IMR-90 (cell line): ENCODE results near the gene ZAP70. TPM values are rescaled to one million over a fixed set of nuclear protein-coding genes. Genes with fewer than 3 reads are reported as not detected.

Experiments used
- ATAC-seq: fragments of 200-7000 bp; cut with Tn5 transposase; 2 replicates; pipeline ENCODE4 v1.9.1; 2020; ENCODE audit warnings: low read depth, mild to moderate bottlenecking, moderate library complexity
- BruUV-seq: library from RNA; stranded (reverse); fragments of 400-500 nt; replicated peaks from 2 replicates; lab custom pipeline; 2021; lab: Mats Ljungman, UMichigan
- CTCF ChIA-PET: fragments of 300-600 bp; formaldehyde crosslinking; extraction: SDS; loops from one replicate; lab custom pipeline; 2021; ENCODE audit warnings: antibody characterized with exemption; lab: Yijun Ruan, JAX
- POLR2A ChIA-PET: fragments of 300-600 bp; sonication (Branson Sonifier 250); formaldehyde crosslinking; loops from one replicate; lab custom pipeline; 2022; ENCODE audit warnings: antibody characterized with exemption; ENCODE audit not compliant: unreplicated experiment; lab: Charles Lee
- DNase-seq: peaks from one replicate; pipeline ENCODE4 v3.0.0; 2013
- H2AFZ ChIP-seq: replicated peaks from 2 replicates; pipeline ENCODE3; 2013; ENCODE audit warnings: low read length, mild to moderate bottlenecking; ENCODE audit not compliant: poor library complexity
- H2AK5ac ChIP-seq: 2 replicates; pipeline ENCODE4 v1.6.1; 2013; ENCODE audit warnings: low read depth, low read length, inconsistent platforms
- H2AK9ac ChIP-seq: replicated peaks from 2 replicates; pipeline ENCODE3; 2013; ENCODE audit warnings: mild to moderate bottlenecking, low read depth, low read length, moderate library complexity; ENCODE audit not compliant: poor library complexity
- H2BK120ac ChIP-seq: 2 replicates; pipeline ENCODE4 v1.6.1; 2013; ENCODE audit warnings: low read depth, low read length, inconsistent platforms
- H2BK15ac ChIP-seq: 3 replicates; pipeline ENCODE4 v1.6.1; 2013; ENCODE audit warnings: low read depth, low read length, inconsistent platforms
- H2BK20ac ChIP-seq: 2 replicates; pipeline ENCODE4 v1.6.1; 2013; ENCODE audit warnings: low read depth, mild to moderate bottlenecking, inconsistent platforms, low read length, moderate library complexity
- H2BK5ac ChIP-seq: 2 replicates; pipeline ENCODE4 v1.6.1; 2013; ENCODE audit warnings: mild to moderate bottlenecking, low read depth, low read length, inconsistent platforms; ENCODE audit not compliant: poor library complexity, severe bottlenecking
- H3K14ac ChIP-seq: replicated peaks from 2 replicates; pipeline ENCODE4 v1.6.1; 2013; ENCODE audit warnings: low read depth, low read length, inconsistent platforms
- H3K18ac ChIP-seq: 2 replicates; pipeline ENCODE4 v1.6.1; 2013; ENCODE audit warnings: low read depth, low read length, control low read depth
- H3K23ac ChIP-seq: 2 replicates; pipeline ENCODE4 v1.6.1; 2013; ENCODE audit warnings: low read depth, low read length, inconsistent platforms
- H3K27ac ChIP-seq: 2 replicates; pipeline ENCODE4 v1.5.1; 2013; ENCODE audit warnings: mild to moderate bottlenecking, control low read depth, low read length; ENCODE audit not compliant: insufficient read depth
- H3K27me3 ChIP-seq: 2 replicates; pipeline ENCODE4 v1.6.1; 2013; ENCODE audit warnings: low read length; ENCODE audit not compliant: control insufficient read depth, insufficient read depth
- H3K36me3 ChIP-seq: 2 replicates; pipeline ENCODE4 v1.6.1; 2013; ENCODE audit warnings: low read length, mixed read lengths; ENCODE audit not compliant: control insufficient read depth, insufficient read depth
- H3K4ac ChIP-seq: 2 replicates; pipeline ENCODE4 v1.6.1; 2013; ENCODE audit warnings: low read depth, low read length, inconsistent platforms
- H3K4me1 ChIP-seq: 2 replicates; pipeline ENCODE4 v1.6.1; 2013; ENCODE audit warnings: low read length, mixed read lengths; ENCODE audit not compliant: control insufficient read depth, insufficient read depth
- H3K4me2 ChIP-seq: 2 replicates; pipeline ENCODE4 v1.6.1; 2013; ENCODE audit warnings: low read depth, mild to moderate bottlenecking, control low read depth, low read length, moderate library complexity
- H3K4me3 ChIP-seq: 2 replicates; pipeline ENCODE4 v1.5.1; 2013; ENCODE audit warnings: low read depth, mild to moderate bottlenecking, control low read depth, low read length, moderate library complexity; ENCODE audit not compliant: insufficient read depth
- H3K56ac ChIP-seq: 2 replicates; pipeline ENCODE4 v1.6.1; 2013; ENCODE audit warnings: low read length, inconsistent platforms; ENCODE audit not compliant: insufficient read depth; ENCODE audit errors: extremely low read depth
- H3K79me1 ChIP-seq, 2 experiments: 2 replicates each; pipeline ENCODE4 v1.6.1; 2013; ENCODE audit warnings: low read length in 2 of 2, inconsistent platforms in 1 of 2, low read depth in 1 of 2
- H3K9ac ChIP-seq: 2 replicates; pipeline ENCODE4 v1.6.1; 2013; ENCODE audit warnings: low read depth, low read length, control low read depth
- H3K9me1 ChIP-seq: 2 replicates; pipeline ENCODE4 v1.6.1; 2013; ENCODE audit warnings: low read length, inconsistent platforms; ENCODE audit not compliant: insufficient read depth
- H3K9me3 ChIP-seq: 2 replicates; pipeline ENCODE4 v1.6.1; 2013; ENCODE audit warnings: low read length; ENCODE audit not compliant: control insufficient read depth, insufficient read depth
- H4K20me1 ChIP-seq: 2 replicates; pipeline ENCODE4 v1.6.1; 2013; ENCODE audit warnings: low read length, inconsistent platforms; ENCODE audit not compliant: insufficient read depth
- H4K5ac ChIP-seq: 2 replicates; pipeline ENCODE4 v1.6.1; 2013; ENCODE audit warnings: mild to moderate bottlenecking, low read depth, low read length, control low read depth
- H4K8ac ChIP-seq, 2 experiments: 2 replicates each; pipeline ENCODE4 v1.6.1; 2013; ENCODE audit warnings: low read depth in 2 of 2, low read length in 2 of 2, control low read depth in 1 of 2, inconsistent platforms in 1 of 2
- H4K91ac ChIP-seq: 2 replicates; pipeline ENCODE4 v1.6.1; 2013; ENCODE audit warnings: low read depth, low read length, inconsistent platforms; ENCODE audit not compliant: insufficient read depth
- BHLHE40 ChIP-seq: fragments of 150-350 bp; IDR thresholded peaks from 2 replicates; pipeline ENCODE4 v1.6.1; 2016; ENCODE audit warnings: mild to moderate bottlenecking, low read depth, low read length
- CEBPB ChIP-seq: IDR thresholded peaks from 2 replicates; pipeline ENCODE4 v1.6.1; 2012; ENCODE audit warnings: low read depth, low read length, improper control_type of control experiment
- ELK1 ChIP-seq: fragments of 150-350 bp; IDR thresholded peaks from 2 replicates; pipeline ENCODE4 v1.6.1; 2016; ENCODE audit warnings: low read depth, mild to moderate bottlenecking, low read length, moderate library complexity, borderline replicate concordance
- FOS ChIP-seq: fragments of 150-350 bp; IDR thresholded peaks from 2 replicates; pipeline ENCODE4 v1.6.1; 2016; ENCODE audit warnings: low read depth, low read length
- MAFK ChIP-seq: IDR thresholded peaks from 2 replicates; pipeline ENCODE4 v1.6.1; 2012; ENCODE audit warnings: low read depth, low read length, improper control_type of control experiment
- MAZ ChIP-seq: IDR thresholded peaks from 2 replicates; pipeline ENCODE4 v1.6.1; 2012; ENCODE audit warnings: low read depth, mild to moderate bottlenecking, low read length, improper control_type of control experiment, moderate library complexity, borderline replicate concordance
- MXI1 ChIP-seq: IDR thresholded peaks from 2 replicates; pipeline ENCODE4 v1.6.1; 2012; ENCODE audit warnings: low read depth, mild to moderate bottlenecking, low read length, moderate library complexity, borderline replicate concordance
- NFE2L2 ChIP-seq: fragments of 150-350 bp; IDR thresholded peaks from 2 replicates; pipeline ENCODE4 v1.6.1; 2016; ENCODE audit warnings: low read depth, mild to moderate bottlenecking, low read length
- POLR2A ChIP-seq: IDR thresholded peaks from 2 replicates; pipeline ENCODE4 v1.6.1; 2012; ENCODE audit warnings: mild to moderate bottlenecking, low read depth, low read length
- RCOR1 ChIP-seq: IDR thresholded peaks from 2 replicates; pipeline ENCODE4 v1.6.1; 2012; ENCODE audit warnings: mild to moderate bottlenecking, low read length, improper control_type of control experiment; ENCODE audit not compliant: insufficient replicate concordance
- RFX5 ChIP-seq: IDR thresholded peaks from 2 replicates; pipeline ENCODE4 v1.8.0; 2012; ENCODE audit warnings: low read depth, mild to moderate bottlenecking, low read length, moderate library complexity
- SMC3 ChIP-seq: fragments of 150-350 bp; IDR thresholded peaks from 2 replicates; pipeline ENCODE4 v1.6.1; 2016; ENCODE audit warnings: low read depth, mild to moderate bottlenecking, antibody characterized with exemption, low read length, moderate library complexity
- WGBS, 2 experiments: methylation state at CpG; one replicate each; pipeline versions ENCODE4 v1.1.5 to v1.1.7; 2013; ENCODE audit warnings: missing lambda C conversion rate in 2 of 2; ENCODE audit not compliant: insufficient read length in 1 of 2; ENCODE audit errors: extremely low coverage in 2 of 2; 5-methylcytosine and 5-hydroxymethylcytosine counted together
- dilution Hi-C: fragments of 300-500 bp; cut with HindIII; formaldehyde crosslinking; loops from one replicate; pipeline ENCODE4 v1.14.3; 2018; ENCODE audit warnings: low sequenced_read_pairs; ENCODE audit not compliant: unreplicated experiment
- in situ Hi-C: fragments of 300-500 bp; cut with MboI; formaldehyde crosslinking; loops from 3 replicates; pipeline ENCODE4 v1.14.3; 2019; ENCODE audit warnings: low sequenced_read_pairs, inconsistent platforms, mixed read lengths
- intact Hi-C: fragments of 100-400 bp; cut with micrococcal nuclease; formaldehyde crosslinking; loops from 2 replicates; pipeline ENCODE4 v1.10.0; 2022
- polyA plus RNA-seq, 3 experiments: library from polyadenylated mRNA; depleted of rRNA; stranded (reverse); fragments of >200 nt; gene quantifications; 2 replicates each; pipeline ENCODE4 v1.2.3, GENCODE V29; 2012; ENCODE audit warnings: low replicate concordance in 1 of 3
- total RNA-seq: library from RNA; depleted of rRNA; stranded (reverse); fragments of >200 nt; gene quantifications from 2 replicates; pipeline ENCODE4 v1.2.3, GENCODE V29; 2012
- TF ChIP-seq, protein P1 (sequence below): fragments of 150-350 bp; IDR thresholded peaks from 2 replicates; pipeline ENCODE4 v1.6.1; 2017; ENCODE audit warnings: mild to moderate bottlenecking, antibody characterized with exemption, low read length, low read depth
- TF ChIP-seq, protein P2 (sequence below): conservative IDR thresholded peaks from 2 replicates; pipeline ENCODE4 v1.5.1; 2012; ENCODE audit warnings: mild to moderate bottlenecking, low read depth, low read length, improper control_type of control experiment

Gene ZAP70
- total and polyA plus RNA-seq, 2 of the 4 experiments (the other 2 are of a cell fraction) = under 0.01 to 0.09 TPM

GRCh38 chr2:97737421-97738178, 24.2 kb downstream of the ZAP70 start:
- Histone ChIP-seq H3K23ac (no peak overlapping the region), H3K27ac (no peak overlapping the region), H4K5ac (no peak overlapping the region), H2AFZ (no peak overlapping the region), H3K36me3 (no peaks in the 10 kb centered on the region), H4K8ac (no peak overlapping the region), H3K4me2 (no peak overlapping the region), H3K9me1 (no peaks in the 10 kb centered on the region), H3K18ac (no peak overlapping the region), H3K4ac (no peak overlapping the region), H2AK5ac (no peak overlapping the region), H2BK120ac (no peak overlapping the region), H3K9ac (no peak overlapping the region), H3K4me1 (no peaks in the 10 kb centered on the region), H4K91ac (no peak overlapping the region), H3K4me3 (no peak overlapping the region), H2BK15ac (no peak overlapping the region), H3K79me1 (no peaks in the 10 kb centered on the region), H2AK9ac (no peak overlapping the region), H3K14ac (no peak overlapping the region), H3K56ac (no peak overlapping the region), H2BK5ac (no peak overlapping the region), H2BK20ac (no peak overlapping the region), H3K27me3 (no peaks in the 10 kb centered on the region; the same call in 1 of the 2 replicates), H4K20me1 (no peaks in the 10 kb centered on the region), H3K9me3 (no peaks in the 10 kb centered on the region)
- in situ Hi-C loops (no loop called here), dilution Hi-C loops (no loop called here), intact Hi-C loops (no loop called here)
- ChIA-PET POLR2A (no interaction called here), CTCF (interaction anchor here (0.6 kb wide), 1 partner anchor 16 kb away, joined by 4 read pairs; no protein-coding TSS in a partner anchor)
- no peak for TF ChIP-seq MAZ
- TF ChIP-seq RFX5 = no peak
- no peak for TF ChIP-seq ELK1
- no peak for TF ChIP-seq SMC3
- TF ChIP-seq FOS = no peak
- TF ChIP-seq CEBPB = no peak
- no peak for TF ChIP-seq MAFK
- no peak for TF ChIP-seq BHLHE40
- no peak for TF ChIP-seq RCOR1
- TF ChIP-seq, protein P1, sequence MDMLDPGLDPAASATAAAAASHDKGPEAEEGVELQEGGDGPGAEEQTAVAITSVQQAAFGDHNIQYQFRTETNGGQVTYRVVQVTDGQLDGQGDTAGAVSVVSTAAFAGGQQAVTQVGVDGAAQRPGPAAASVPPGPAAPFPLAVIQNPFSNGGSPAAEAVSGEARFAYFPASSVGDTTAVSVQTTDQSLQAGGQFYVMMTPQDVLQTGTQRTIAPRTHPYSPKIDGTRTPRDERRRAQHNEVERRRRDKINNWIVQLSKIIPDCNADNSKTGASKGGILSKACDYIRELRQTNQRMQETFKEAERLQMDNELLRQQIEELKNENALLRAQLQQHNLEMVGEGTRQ = no peak
- TF ChIP-seq MXI1 = no peak
- TF ChIP-seq NFE2L2 = no peak
- TF ChIP-seq, protein P2, sequence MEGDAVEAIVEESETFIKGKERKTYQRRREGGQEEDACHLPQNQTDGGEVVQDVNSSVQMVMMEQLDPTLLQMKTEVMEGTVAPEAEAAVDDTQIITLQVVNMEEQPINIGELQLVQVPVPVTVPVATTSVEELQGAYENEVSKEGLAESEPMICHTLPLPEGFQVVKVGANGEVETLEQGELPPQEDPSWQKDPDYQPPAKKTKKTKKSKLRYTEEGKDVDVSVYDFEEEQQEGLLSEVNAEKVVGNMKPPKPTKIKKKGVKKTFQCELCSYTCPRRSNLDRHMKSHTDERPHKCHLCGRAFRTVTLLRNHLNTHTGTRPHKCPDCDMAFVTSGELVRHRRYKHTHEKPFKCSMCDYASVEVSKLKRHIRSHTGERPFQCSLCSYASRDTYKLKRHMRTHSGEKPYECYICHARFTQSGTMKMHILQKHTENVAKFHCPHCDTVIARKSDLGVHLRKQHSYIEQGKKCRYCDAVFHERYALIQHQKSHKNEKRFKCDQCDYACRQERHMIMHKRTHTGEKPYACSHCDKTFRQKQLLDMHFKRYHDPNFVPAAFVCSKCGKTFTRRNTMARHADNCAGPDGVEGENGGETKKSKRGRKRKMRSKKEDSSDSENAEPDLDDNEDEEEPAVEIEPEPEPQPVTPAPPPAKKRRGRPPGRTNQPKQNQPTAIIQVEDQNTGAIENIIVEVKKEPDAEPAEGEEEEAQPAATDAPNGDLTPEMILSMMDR = no peak
- no peak for TF ChIP-seq POLR2A
- 82% methylated on average over 8 of the region's 32 CpGs; no CpG with 5 or more reads in 1 of the 2 experiments for WGBS, 2 experiments
- ATAC-seq (no peak), DNase-seq (no peak)
- no TSS peak for BruUV-seq
